Measurements from ENCODE around the gene PSMC1.

PSMC1 gene

DNA sequence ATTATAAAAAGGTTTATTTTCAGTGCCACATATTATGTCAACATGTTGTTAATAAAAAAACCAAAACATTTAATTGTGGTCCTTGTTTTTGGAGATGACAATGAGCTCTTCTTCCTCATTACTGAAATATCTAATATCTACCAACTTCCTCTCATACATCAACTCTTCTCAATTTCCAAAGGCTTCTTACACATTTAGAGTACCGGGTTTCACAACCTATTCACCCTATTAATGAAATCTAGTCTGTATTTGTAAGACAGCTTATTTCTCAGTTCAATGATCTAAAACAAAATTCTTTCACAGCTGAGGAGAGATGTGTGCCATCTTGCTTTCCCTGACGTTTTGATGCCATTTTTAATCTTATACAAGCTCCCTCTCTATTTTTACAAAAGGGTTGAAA lies 60.9 kb downstream of the PSMC1 start:
- Histone ChIP-seq H3K27me3 (no peaks in the 10 kb centered on the region), H3K4me1 (no peaks in the 10 kb centered on the region), H3K27ac (no peak overlapping the region), H3K9me3 (no peaks in the 10 kb centered on the region), H3K4me3 (no peak overlapping the region), H3K36me3 (peaks cover 26 to 56% (median 42%) of the 10 kb centered on the region in 3 donors)
- TF ChIP-seq, protein P1, sequence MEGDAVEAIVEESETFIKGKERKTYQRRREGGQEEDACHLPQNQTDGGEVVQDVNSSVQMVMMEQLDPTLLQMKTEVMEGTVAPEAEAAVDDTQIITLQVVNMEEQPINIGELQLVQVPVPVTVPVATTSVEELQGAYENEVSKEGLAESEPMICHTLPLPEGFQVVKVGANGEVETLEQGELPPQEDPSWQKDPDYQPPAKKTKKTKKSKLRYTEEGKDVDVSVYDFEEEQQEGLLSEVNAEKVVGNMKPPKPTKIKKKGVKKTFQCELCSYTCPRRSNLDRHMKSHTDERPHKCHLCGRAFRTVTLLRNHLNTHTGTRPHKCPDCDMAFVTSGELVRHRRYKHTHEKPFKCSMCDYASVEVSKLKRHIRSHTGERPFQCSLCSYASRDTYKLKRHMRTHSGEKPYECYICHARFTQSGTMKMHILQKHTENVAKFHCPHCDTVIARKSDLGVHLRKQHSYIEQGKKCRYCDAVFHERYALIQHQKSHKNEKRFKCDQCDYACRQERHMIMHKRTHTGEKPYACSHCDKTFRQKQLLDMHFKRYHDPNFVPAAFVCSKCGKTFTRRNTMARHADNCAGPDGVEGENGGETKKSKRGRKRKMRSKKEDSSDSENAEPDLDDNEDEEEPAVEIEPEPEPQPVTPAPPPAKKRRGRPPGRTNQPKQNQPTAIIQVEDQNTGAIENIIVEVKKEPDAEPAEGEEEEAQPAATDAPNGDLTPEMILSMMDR (IDR thresholded peaks at IDR 0.05), result no peak
- intact Hi-C loops (cut with DNase I; ENCODE audit: low total_unique reads), result no loop called here
- DNase-seq, result no peak

DNA sequence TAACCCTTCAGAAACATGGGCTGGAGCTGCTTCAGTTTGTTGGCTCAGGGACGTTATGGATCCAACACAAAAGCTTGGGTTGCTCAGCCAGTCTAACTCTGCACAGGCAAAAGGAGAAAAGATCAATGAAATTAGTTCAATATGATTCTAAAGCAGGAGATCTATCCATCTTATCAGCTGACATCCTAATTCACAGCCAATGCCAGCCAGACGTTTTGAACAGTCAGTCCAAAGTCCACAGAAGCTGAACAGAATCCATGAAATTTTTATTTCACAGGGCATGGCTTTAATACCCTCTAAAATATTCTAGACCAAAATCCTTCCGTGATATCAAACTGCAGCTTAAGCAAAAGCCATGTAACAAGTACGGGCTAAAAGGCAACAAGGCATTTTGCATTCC lies 61.7 kb downstream of the PSMC1 start:
- no peak overlapping the region for H3K27ac ChIP-seq
- peaks cover 26 to 51% (median 35%) of the 10 kb centered on the region in 3 donors for H3K36me3 ChIP-seq
- no peaks in the 10 kb centered on the region for H3K27me3 ChIP-seq
- TF ChIP-seq, protein P1 (IDR thresholded peaks at IDR 0.05), result no peak
- no peaks in the 10 kb centered on the region for H3K9me3 ChIP-seq
- intact Hi-C loops (cut with DNase I; ENCODE audit: low total_unique reads), result no loop called here
- H3K4me1 ChIP-seq, result no peaks in the 10 kb centered on the region
- no peak for DNase-seq
- H3K4me3 ChIP-seq, result no peak overlapping the region

DNA sequence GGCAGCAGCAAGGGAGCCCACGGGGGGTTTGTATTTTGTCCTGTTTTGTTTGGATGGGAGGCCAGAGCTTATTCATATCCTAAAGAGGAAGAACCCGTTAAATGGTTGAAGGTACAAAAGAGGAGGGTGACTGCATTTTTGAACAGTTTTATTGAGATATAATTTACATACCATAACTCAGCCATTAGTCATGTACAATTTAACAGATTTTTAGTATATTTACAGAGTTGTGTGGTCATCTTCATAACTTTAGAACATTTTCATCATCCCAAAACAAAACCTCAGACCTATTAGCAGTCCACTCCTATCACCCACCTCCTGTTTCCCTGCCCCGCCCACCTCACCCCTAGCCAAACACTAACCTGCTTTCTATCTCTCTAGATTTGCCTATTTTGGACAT lies 62.8 kb downstream of the PSMC1 start:
- no peak overlapping the region for H3K4me3 ChIP-seq
- intact Hi-C loops (cut with DNase I; ENCODE audit: low total_unique reads), result no loop called here
- DNase-seq, result no peak
- H3K36me3 ChIP-seq, result peaks cover 18 to 40% (median 25%) of the 10 kb centered on the region in 3 donors
- peaks cover 0 to 5% (median 0%) of the 10 kb centered on the region in 4 donors for H3K4me1 ChIP-seq
- TF ChIP-seq, protein P1 (IDR thresholded peaks at IDR 0.05), result no peak
- no peaks in the 10 kb centered on the region for H3K27me3 ChIP-seq
- no peaks in the 10 kb centered on the region for H3K9me3 ChIP-seq
- no peak overlapping the region for H3K27ac ChIP-seq

DNA sequence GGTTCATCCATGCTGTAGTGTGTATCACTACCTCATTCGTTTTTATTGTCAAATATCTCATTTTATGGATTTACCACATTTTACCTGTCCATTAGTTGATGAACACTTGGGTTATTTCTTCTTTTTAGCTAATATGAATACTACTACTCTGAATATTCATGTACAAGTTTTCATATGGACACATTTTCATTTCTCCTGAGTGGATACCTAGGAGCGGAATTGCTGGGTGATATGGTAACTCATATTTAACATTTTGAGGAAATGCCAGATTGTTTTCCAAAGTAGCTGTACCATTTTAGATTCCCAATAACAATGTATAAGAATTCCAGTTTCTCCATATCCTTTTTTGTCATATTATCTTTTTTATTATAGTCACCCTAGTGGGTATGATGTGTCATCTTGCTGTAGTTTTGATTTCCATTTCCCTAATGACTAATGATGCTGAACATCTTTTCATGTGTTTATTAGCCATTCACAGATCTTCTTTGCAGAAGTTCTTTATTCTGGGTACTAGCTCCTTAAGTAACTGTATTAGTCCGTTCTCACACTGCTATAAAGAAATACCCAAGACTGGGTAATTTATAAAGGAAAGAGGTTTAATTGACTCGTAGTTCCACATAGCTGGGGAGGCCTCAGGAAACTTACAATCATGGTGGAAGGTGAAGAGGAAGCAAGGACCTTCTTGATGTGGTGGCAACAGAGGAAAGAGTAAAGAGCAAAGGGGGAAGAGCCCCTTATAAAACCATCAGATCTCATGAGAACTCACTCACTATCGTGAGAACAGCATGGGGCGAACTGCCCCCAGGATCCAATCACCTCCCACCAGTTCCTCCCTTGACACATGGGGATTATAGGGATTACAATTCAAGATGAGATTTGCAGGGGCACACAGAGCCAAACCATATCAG lies 63.5 kb downstream of the PSMC1 start:
- Histone ChIP-seq H3K4me1 (peaks cover 0 to 5% (median 0%) of the 10 kb centered on the region in 4 donors), H3K36me3 (peaks cover 15 to 33% (median 25%) of the 10 kb centered on the region in 3 donors), H3K27ac (no peak overlapping the region), H3K9me3 (no peaks in the 10 kb centered on the region), H3K4me3 (no peak overlapping the region), H3K27me3 (no peaks in the 10 kb centered on the region)
- intact Hi-C loops (cut with DNase I; ENCODE audit: low total_unique reads), result loop anchor here (10.0 kb wide), 1 partner anchor 495 kb away; the partner anchor contains the start of gene TTC7B
- DNase-seq, result no peak
- TF ChIP-seq, protein P1 (IDR thresholded peaks at IDR 0.05), result no peak

DNA sequence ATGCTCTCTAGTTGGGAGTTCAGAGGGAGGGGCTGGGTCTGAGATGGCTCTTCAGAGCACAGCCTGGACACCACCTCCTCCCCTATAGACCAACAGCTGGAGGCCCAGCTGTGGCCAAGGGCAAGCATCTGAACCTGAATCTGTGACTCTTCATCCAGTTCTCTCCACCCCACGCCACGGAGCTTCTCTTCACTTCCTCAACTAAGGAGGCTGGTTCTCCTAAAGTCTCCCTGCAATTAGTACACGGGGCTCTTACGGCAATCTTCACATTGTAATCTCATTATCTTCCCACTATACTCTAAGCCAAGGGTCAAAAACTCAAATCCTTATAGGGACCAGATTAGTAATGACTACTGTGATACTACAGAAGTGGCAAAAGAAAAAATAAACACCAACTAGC lies 65.5 kb downstream of the PSMC1 start:
- no peaks in the 10 kb centered on the region for H3K27me3 ChIP-seq
- peaks cover 0 to 16% (median 7%) of the 10 kb centered on the region in 4 donors for H3K4me1 ChIP-seq
- H3K36me3 ChIP-seq, result peaks cover 9 to 16% (median 11%) of the 10 kb centered on the region in 3 donors
- no peak overlapping the region for H3K4me3 ChIP-seq
- DNase-seq, result no peak
- H3K9me3 ChIP-seq, result no peaks in the 10 kb centered on the region
- intact Hi-C loops (cut with DNase I; ENCODE audit: low total_unique reads), result loop anchor here (10.0 kb wide), 1 partner anchor 493 kb away; the partner anchor contains the start of gene TTC7B
- TF ChIP-seq, protein P1 (IDR thresholded peaks at IDR 0.05), result no peak
- H3K27ac ChIP-seq, result no peak overlapping the region
